HEK293 (cell line): ENCODE results near the gene FAM219B.

Experiments
- CTCF ChIA-PET: fragments of 350-600 bp; formaldehyde crosslinking; extraction: SDS; loops from one replicate; lab custom pipeline; 2021; ENCODE audit warnings: antibody characterized with exemption; lab: Yijun Ruan, JAX
- POLR2A ChIA-PET: fragments of 300-600 bp; formaldehyde crosslinking; extraction: SDS; loops from one replicate; lab custom pipeline; 2020; ENCODE audit warnings: antibody characterized with exemption, inconsistent platforms; lab: Yijun Ruan, JAX
- H3K27ac ChIP-seq: fragments of 200-500 bp; sonication (Bioruptor generic); 2 replicates; pipeline ENCODE4 v1.5.1; 2014; ENCODE audit warnings: low read depth, low read length, control low read depth, inconsistent platforms; ENCODE audit errors: extremely low read depth
- H3K36me3 ChIP-seq, 2 experiments: fragments of 200-500 bp in 1 of 2; sonication (Bioruptor generic) in 1 of 2; 1 replicate in 1 of 2; 2 replicates in 1 of 2; pipeline ENCODE4 v1.5.1; 2014 to 2017; ENCODE audit warnings: inconsistent platforms in 2 of 2, low read length in 2 of 2; ENCODE audit not compliant: control insufficient read depth in 2 of 2, insufficient read depth in 1 of 2
- H3K4me1 ChIP-seq: fragments of 200-500 bp; sonication (Bioruptor generic); 2 replicates; pipeline ENCODE4 v1.5.1; 2014; ENCODE audit warnings: mild to moderate bottlenecking, low read length, inconsistent platforms; ENCODE audit not compliant: control insufficient read depth, insufficient read depth
- H3K4me3 ChIP-seq: 2 replicates; pipeline ENCODE4 v1.5.1; 2011; ENCODE audit warnings: low read depth, mild to moderate bottlenecking, control low read depth, low read length, moderate library complexity
- H3K9me3 ChIP-seq: fragments of 200-500 bp; sonication (Bioruptor generic); 2 replicates; pipeline ENCODE4 v1.5.1; 2014; ENCODE audit warnings: low read depth, low read length, inconsistent platforms; ENCODE audit not compliant: control insufficient read depth, insufficient read depth
- BCL11B ChIP-seq: fragments of 450-650 bp; formaldehyde crosslinking; IDR thresholded peaks from 2 replicates; pipeline ENCODE4 v1.5.1; 2016; ENCODE audit warnings: low read depth, missing biosample characterization, missing genetic modification characterization
- PRDM2 ChIP-seq: fragments of 450-650 bp; formaldehyde crosslinking; IDR thresholded peaks from 2 replicates; pipeline ENCODE4 v1.5.1; 2016; ENCODE audit warnings: missing biosample characterization, missing genetic modification characterization, borderline replicate concordance
- SCRT1 ChIP-seq: fragments of 450-650 bp; formaldehyde crosslinking; IDR thresholded peaks from 2 replicates; pipeline ENCODE4 v1.5.1; 2016; ENCODE audit warnings: missing biosample characterization, missing genetic modification characterization, borderline replicate concordance
- SP7 ChIP-seq: fragments of 450-650 bp; formaldehyde crosslinking; IDR thresholded peaks from 2 replicates; pipeline ENCODE4 v1.5.1; 2016; ENCODE audit warnings: missing biosample characterization, missing genetic modification characterization
- YY1 ChIP-seq: fragments of 450-650 bp; formaldehyde crosslinking; IDR thresholded peaks from 2 replicates; pipeline ENCODE4 v1.5.1; 2018; ENCODE audit warnings: missing biosample characterization, missing genetic modification characterization
- ZBTB44 ChIP-seq: fragments of 450-650 bp; IDR thresholded peaks from 2 replicates; pipeline ENCODE4 v1.5.1; 2018; ENCODE audit warnings: missing biosample characterization, mild to moderate bottlenecking, missing genetic modification characterization
- ZBTB7A ChIP-seq: fragments of 450-650 bp; formaldehyde crosslinking; IDR thresholded peaks from 2 replicates; pipeline ENCODE4 v1.5.1; 2016; ENCODE audit warnings: low read depth, missing biosample characterization, missing genetic modification characterization
- ZFHX2 ChIP-seq: fragments of 450-650 bp; formaldehyde crosslinking; conservative IDR thresholded peaks from 2 replicates; pipeline ENCODE4 v1.5.1; 2016; ENCODE audit warnings: missing biosample characterization, missing genetic modification characterization
- ZIC2 ChIP-seq: fragments of 450-650 bp; formaldehyde crosslinking; IDR thresholded peaks from 2 replicates; pipeline ENCODE4 v1.5.1; 2016; ENCODE audit warnings: missing biosample characterization, missing genetic modification characterization
- ZNF280D ChIP-seq: fragments of 450-650 bp; formaldehyde crosslinking; IDR thresholded peaks from 2 replicates; pipeline ENCODE4 v1.5.1; 2016; ENCODE audit warnings: missing biosample characterization, missing genetic modification characterization
- ZNF341 ChIP-seq: fragments of 450-650 bp; formaldehyde crosslinking; IDR thresholded peaks from 2 replicates; pipeline ENCODE4; 2016; ENCODE audit warnings: low read depth, missing biosample characterization, missing genetic modification characterization
- ZNF391 ChIP-seq: fragments of 450-650 bp; formaldehyde crosslinking; IDR thresholded peaks from 2 replicates; pipeline ENCODE4 v1.5.1; 2016; ENCODE audit warnings: low read depth, missing biosample characterization, missing genetic modification characterization, borderline replicate concordance
- ZNF473 ChIP-seq: fragments of 450-650 bp; formaldehyde crosslinking; IDR thresholded peaks from 2 replicates; pipeline ENCODE4 v1.5.1; 2017; ENCODE audit warnings: missing biosample characterization, missing genetic modification characterization
- ZNF501 ChIP-seq: fragments of 450-650 bp; formaldehyde crosslinking; IDR thresholded peaks from 2 replicates; pipeline ENCODE4 v1.5.1; 2016; ENCODE audit warnings: missing biosample characterization, missing genetic modification characterization
- ZNF514 ChIP-seq: fragments of 450-650 bp; formaldehyde crosslinking; IDR thresholded peaks from 2 replicates; pipeline ENCODE4 v1.5.1; 2016; ENCODE audit warnings: missing biosample characterization, missing genetic modification characterization
- ZNF529 ChIP-seq: fragments of 450-650 bp; formaldehyde crosslinking; IDR thresholded peaks from 2 replicates; pipeline ENCODE4 v1.5.1; 2017; ENCODE audit warnings: missing genetic modification characterization, missing biosample characterization; ENCODE audit not compliant: insufficient replicate concordance
- ZNF530 ChIP-seq: fragments of 450-650 bp; formaldehyde crosslinking; IDR thresholded peaks from 2 replicates; pipeline ENCODE4 v1.5.1; 2016; ENCODE audit warnings: low read depth, missing biosample characterization, missing genetic modification characterization
- TF ChIP-seq, protein P1 (sequence below): fragments of 450-650 bp; formaldehyde crosslinking; IDR thresholded peaks from 2 replicates; pipeline ENCODE4; 2016; ENCODE audit warnings: missing biosample characterization, missing genetic modification characterization
- TF ChIP-seq, protein P2 (sequence below): fragments of 450-650 bp; formaldehyde crosslinking; IDR thresholded peaks from 2 replicates; pipeline ENCODE4 v1.5.1; 2016; ENCODE audit warnings: missing biosample characterization, missing genetic modification characterization, low read depth
- TF ChIP-seq, protein P3 (sequence below): fragments of 450-650 bp; formaldehyde crosslinking; IDR thresholded peaks from 2 replicates; pipeline ENCODE4 v1.5.1; 2016; ENCODE audit warnings: missing biosample characterization, missing genetic modification characterization

The FAM219B gene

DNA sequence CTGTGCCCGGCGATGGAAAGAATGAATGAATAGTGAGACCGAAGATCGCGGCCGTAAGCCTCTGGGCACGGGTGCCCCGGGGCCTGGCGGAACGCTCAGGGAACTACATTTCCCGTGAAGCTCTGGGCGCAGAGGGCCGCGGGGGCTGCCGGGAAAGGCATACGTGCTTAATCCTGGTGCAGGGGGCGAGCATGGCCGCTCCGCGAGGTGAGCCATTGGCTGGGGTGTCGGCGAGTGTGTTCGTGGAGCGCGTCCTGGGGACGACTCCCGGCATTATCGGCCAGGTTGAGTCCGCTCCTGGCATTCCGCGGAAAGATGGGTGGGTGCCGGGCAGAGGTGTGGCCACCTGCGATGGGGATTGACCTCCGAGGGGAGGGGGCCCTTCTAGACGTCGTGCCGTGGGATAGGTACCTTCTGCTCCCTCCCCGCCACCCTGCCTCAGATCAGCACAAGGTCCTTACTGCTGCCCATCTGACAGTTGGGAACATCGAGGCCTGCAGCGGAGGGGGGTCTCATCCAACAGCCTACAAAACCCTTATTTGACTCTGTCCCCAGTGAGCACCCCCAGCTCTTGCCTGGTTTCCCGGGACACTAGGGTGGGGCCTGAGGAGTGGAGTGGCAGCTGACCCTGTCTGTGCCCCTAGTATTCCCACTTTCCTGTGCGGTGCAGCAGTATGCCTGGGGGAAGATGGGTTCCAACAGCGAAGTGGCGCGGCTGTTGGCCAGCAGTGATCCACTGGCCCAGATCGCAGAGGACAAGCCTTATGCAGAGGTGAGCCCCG, 16.6 kb downstream of the FAM219B start, which contains the start of gene MPI:
MPI (plus strand) TSS at position 160 of the 782 bp plus-strand sequence; CDS start at position 192, 32 bp downstream.
- ChIA-PET POLR2A (interaction anchor here (1.0 to 2.8 kb wide), 10 partner anchors 12 to 133 kb away, joined by 3 to 25 read pairs (median 4); partner anchors contain the start of genes COX5A, CSK, FAM219B and PPCDC), CTCF (interaction anchor here (0.6 to 7.7 kb wide), 6 partner anchors 9 to 418 kb away, joined by 3 to 57 read pairs (median 4); partner anchors contain the start of gene RPP25)
- Histone ChIP-seq H3K27ac (peak within 1 kb of the TSS; percentile 66), H3K9me3 (no peaks in the 10 kb centered on the region), H3K36me3 (peaks cover 18 to 29% of the 10 kb centered on the region in 2 experiments; a peak in 2 of 3 replicates), H3K4me1 (peaks cover 4% of the 10 kb centered on the region; the same call in 1 of the 2 replicates), H3K4me3 (peak within 1 kb of the TSS; percentile 75)
- TF ChIP-seq, protein P1, sequence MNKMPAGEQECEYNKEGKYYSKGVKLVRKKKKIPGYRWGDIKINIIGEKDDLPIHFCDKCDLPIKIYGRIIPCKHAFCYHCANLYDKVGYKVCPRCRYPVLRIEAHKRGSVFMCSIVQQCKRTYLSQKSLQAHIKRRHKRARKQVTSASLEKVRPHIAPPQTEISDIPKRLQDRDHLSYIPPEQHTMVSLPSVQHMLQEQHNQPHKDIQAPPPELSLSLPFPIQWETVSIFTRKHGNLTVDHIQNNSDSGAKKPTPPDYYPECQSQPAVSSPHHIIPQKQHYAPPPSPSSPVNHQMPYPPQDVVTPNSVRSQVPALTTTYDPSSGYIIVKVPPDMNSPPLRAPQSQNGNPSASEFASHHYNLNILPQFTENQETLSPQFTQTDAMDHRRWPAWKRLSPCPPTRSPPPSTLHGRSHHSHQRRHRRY: 0 out of 2 replicates have a peak, but pooled peaks have one; percentile 54
- TF ChIP-seq ZIC2 (peak; percentile 28; the same call in 1 of the 2 replicates), ZNF391 (tag by site-specific recombination) (peak; percentile 95), ZNF341 (peak; percentile 97), ZNF514 (tag by site-specific recombination) (no peak), SP7 (tag by site-specific recombination) (peak; percentile 89), ZNF529 (tag by site-specific recombination) (no peak), ZNF501 (peak; percentile 99), YY1 (peak; percentile 99), ZNF473 (no peak), PRDM2 (tag by site-specific recombination) (peak; percentile 98), ZNF280D (tag by site-specific recombination) (peak; percentile 85; the same call in 1 of the 2 replicates), ZNF530 (no peak), ZFHX2 (tag by site-specific recombination) (peak; percentile 34), BCL11B (tag by site-specific recombination) (peak; percentile 66; the same call in 1 of the 2 replicates), SCRT1 (tag by site-specific recombination) (no peak), ZBTB44 (tag by site-specific recombination) (peak; percentile 46), ZBTB7A (tag by site-specific recombination) (peak; percentile 89)
- TF ChIP-seq, protein P2, sequence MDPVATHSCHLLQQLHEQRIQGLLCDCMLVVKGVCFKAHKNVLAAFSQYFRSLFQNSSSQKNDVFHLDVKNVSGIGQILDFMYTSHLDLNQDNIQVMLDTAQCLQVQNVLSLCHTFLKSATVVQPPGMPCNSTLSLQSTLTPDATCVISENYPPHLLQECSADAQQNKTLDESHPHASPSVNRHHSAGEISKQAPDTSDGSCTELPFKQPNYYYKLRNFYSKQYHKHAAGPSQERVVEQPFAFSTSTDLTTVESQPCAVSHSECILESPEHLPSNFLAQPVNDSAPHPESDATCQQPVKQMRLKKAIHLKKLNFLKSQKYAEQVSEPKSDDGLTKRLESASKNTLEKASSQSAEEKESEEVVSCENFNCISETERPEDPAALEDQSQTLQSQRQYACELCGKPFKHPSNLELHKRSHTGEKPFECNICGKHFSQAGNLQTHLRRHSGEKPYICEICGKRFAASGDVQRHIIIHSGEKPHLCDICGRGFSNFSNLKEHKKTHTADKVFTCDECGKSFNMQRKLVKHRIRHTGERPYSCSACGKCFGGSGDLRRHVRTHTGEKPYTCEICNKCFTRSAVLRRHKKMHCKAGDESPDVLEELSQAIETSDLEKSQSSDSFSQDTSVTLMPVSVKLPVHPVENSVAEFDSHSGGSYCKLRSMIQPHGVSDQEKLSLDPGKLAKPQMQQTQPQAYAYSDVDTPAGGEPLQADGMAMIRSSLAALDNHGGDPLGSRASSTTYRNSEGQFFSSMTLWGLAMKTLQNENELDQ (tag by site-specific recombination): no peak
- TF ChIP-seq, protein P3, sequence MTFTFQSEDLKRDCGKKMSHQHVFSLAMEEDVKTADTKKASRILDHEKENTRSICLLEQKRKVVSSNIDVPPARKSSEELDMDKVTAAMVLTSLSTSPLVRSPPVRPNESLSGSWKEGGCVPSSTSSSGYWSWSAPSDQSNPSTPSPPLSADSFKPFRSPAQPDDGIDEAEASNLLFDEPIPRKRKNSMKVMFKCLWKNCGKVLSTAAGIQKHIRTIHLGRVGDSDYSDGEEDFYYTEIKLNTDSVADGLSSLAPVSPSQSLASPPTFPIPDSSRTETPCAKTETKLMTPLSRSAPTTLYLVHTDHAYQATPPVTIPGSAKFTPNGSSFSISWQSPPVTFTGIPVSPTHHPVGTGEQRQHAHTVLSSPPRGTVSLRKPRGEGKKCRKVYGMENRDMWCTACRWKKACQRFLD (tag by site-specific recombination): no peak
